CD4-positive, alpha-beta memory T cell (primary cell): ENCODE results near the gene WSCD2. TPM values are rescaled to one million over a fixed set of nuclear protein-coding genes. Genes with fewer than 3 reads are reported as not detected.

Experiments
- CTCF ChIA-PET: fragments of 350-600 bp; sonication (Branson Sonifier 250); formaldehyde crosslinking; loops from one replicate; lab custom pipeline; 2021; ENCODE audit warnings: inconsistent platforms; ENCODE audit not compliant: partially characterized antibody; lab: Charles Lee
- POLR2A ChIA-PET: fragments of 350-600 bp; sonication (Branson Sonifier 250); formaldehyde crosslinking; loops from one replicate; lab custom pipeline; 2021; ENCODE audit not compliant: partially characterized antibody; lab: Charles Lee
- DNase-seq, 5 donors: peaks; one replicate each; pipeline versions ENCODE4 v3.0.0 to v3.0.0-alpha.2; 2020 to 2022; ENCODE audit warnings: mixed read lengths in 1 of 5
- H3K27ac ChIP-seq: one replicate; pipeline ENCODE4 v1.7.0; 2013; ENCODE audit warnings: low read depth, low read length
- H3K27me3 ChIP-seq: 2 replicates; pipeline ENCODE4 v1.7.0; 2013; ENCODE audit warnings: mild to moderate bottlenecking, low read length, moderate library complexity; ENCODE audit not compliant: insufficient read depth
- H3K36me3 ChIP-seq: 2 replicates; pipeline ENCODE4 v1.7.0; 2013; ENCODE audit warnings: mild to moderate bottlenecking, low read length, moderate library complexity; ENCODE audit not compliant: insufficient read depth
- H3K4me1 ChIP-seq: 2 replicates; pipeline ENCODE4 v1.7.0; 2013; ENCODE audit warnings: mild to moderate bottlenecking, low read length, moderate library complexity; ENCODE audit not compliant: insufficient read depth
- H3K4me3 ChIP-seq, 2 donors: one replicate each; pipeline ENCODE4 v1.7.0; 2013; ENCODE audit warnings: low read length in 2 of 2, mild to moderate bottlenecking in 1 of 2
- H3K9me3 ChIP-seq, 2 donors: one replicate each; pipeline ENCODE4 v1.7.0; 2013; ENCODE audit warnings: low read length in 2 of 2, control low read depth in 1 of 2; ENCODE audit not compliant: control insufficient read depth in 1 of 2
- H3K27ac Mint-ChIP-seq, 7 donors: one replicate each; pipeline ENCODE4 v1.8.0; 2020 to 2021; ENCODE audit warnings: mixed read lengths in 7 of 7, mild to moderate bottlenecking in 6 of 7, inconsistent platforms in 3 of 7, moderate library complexity in 3 of 7
- H3K27me3 Mint-ChIP-seq, 2 donors: one replicate each; pipeline ENCODE4 v1.8.0; 2020 to 2021; ENCODE audit warnings: mixed read lengths in 2 of 2
- H3K36me3 Mint-ChIP-seq, 2 donors: one replicate each; pipeline ENCODE4 v1.8.0; 2020 to 2021; ENCODE audit warnings: mixed read lengths in 2 of 2, inconsistent platforms in 1 of 2, mild to moderate bottlenecking in 1 of 2
- H3K4me1 Mint-ChIP-seq, 4 donors: one replicate each; pipeline ENCODE4 v1.8.0; 2020 to 2021; ENCODE audit warnings: mixed read lengths in 4 of 4, mild to moderate bottlenecking in 1 of 4
- H3K4me3 Mint-ChIP-seq, 8 donors: one replicate each; pipeline ENCODE4 v1.8.0; 2020 to 2021; ENCODE audit warnings: mixed read lengths in 8 of 8, mild to moderate bottlenecking in 7 of 8, moderate library complexity in 6 of 8, inconsistent platforms in 3 of 8
- H3K9me3 Mint-ChIP-seq, 8 donors: one replicate each; pipeline ENCODE4 v1.8.0; 2020 to 2021; ENCODE audit warnings: mixed read lengths in 8 of 8, mild to moderate bottlenecking in 5 of 8, inconsistent platforms in 3 of 8, moderate library complexity in 1 of 8
- intact Hi-C: fragments of 100-400 bp; cut with micrococcal nuclease; formaldehyde crosslinking; loops from one replicate; pipeline ENCODE4 v1.15.1; 2023
- polyA plus RNA-seq, 2 donors: library from polyadenylated mRNA; unstranded; fragments of 300-500 nt; fragmentation: Illumina TruSeq; gene quantifications; one replicate each; pipeline ENCODE4 v1.2.3, GENCODE V29; 2021
- total RNA-seq, 2 experiments: library from RNA; stranded (reverse); gene quantifications; one replicate each; pipeline ENCODE4 v1.2.3, GENCODE V29; 2021

Gene WSCD2
- total and polyA plus RNA-seq, 4 experiments from 2014 or later = not detected

DNA sequence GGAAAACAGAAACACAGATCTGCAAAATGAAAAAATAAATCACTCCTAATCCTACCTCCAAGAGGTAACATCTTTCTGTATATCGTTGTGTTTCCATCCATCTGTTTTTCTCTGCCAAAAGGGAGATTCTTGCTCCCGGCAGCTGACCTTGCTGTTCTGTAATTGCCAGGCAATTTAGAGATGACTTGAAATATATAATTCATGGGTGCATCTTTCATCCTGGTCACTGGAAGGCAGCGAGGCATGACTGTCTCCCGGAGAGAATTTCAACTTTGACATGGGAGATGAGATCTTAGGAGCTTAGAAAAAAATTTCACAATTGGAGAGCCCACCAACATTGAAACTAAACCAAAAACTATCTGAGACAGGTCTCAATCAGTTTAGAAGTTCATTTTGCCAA is 53.0 kb downstream of the WSCD2 start:
- H3K4me1 ChIP-seq = no peaks in the 10 kb centered on the region
- no peaks in the 10 kb centered on the region for H3K9me3 ChIP-seq
- Mint-ChIP-seq H3K36me3 (no peaks in the 10 kb centered on the region), H3K27me3 (no peaks in the 10 kb centered on the region), H3K4me1 (no peaks in the 10 kb centered on the region), H3K27ac (no peak overlapping the region), H3K9me3 (peaks cover 0 to 4% (median 0%) of the 10 kb centered on the region in 8 donors), H3K4me3 (no peak overlapping the region)
- H3K4me3 ChIP-seq = no peak overlapping the region
- ChIA-PET CTCF (interaction anchor here (1.1 to 1.9 kb wide), 3 partner anchors 8 to 13 kb away, joined by 3 to 10 read pairs (median 6); no protein-coding TSS in a partner anchor), POLR2A (no interaction called here)
- no peak overlapping the region for H3K27ac ChIP-seq
- DNase-seq = no peak
- intact Hi-C loops = no loop called here
- H3K27me3 ChIP-seq = no peaks in the 10 kb centered on the region
- no peaks in the 10 kb centered on the region for H3K36me3 ChIP-seq

DNA sequence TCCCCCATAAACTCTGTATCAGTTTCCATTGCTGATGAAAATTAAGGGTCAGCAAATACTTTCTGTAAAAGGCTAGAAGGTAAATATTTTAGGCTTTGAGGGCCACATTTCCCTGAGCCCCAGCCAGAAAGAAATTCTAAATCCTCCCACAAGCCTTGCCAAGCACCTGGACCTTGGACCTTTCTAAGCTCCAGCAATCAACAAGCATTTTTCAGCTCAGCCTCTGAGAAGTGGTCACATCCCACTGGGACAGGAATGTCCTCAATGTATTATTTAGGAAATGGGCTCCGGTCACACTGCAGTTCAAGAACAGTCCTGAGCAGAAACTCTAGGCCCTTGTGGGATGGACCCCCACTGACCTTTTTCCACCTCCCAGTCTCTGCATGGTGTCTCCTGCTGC is 55.9 kb downstream of the WSCD2 start:
- no peaks in the 10 kb centered on the region for H3K27me3 ChIP-seq
- intact Hi-C loops = no loop called here
- Mint-ChIP-seq H3K4me1 (no peaks in the 10 kb centered on the region), H3K27me3 (peaks cover 2 to 3% of the 10 kb centered on the region in 2 donors), H3K36me3 (no peaks in the 10 kb centered on the region), H3K4me3 (no peak overlapping the region), H3K27ac (no peak overlapping the region), H3K9me3 (peaks cover 0 to 2% (median 0%) of the 10 kb centered on the region in 8 donors)
- H3K4me1 ChIP-seq = no peaks in the 10 kb centered on the region
- no peaks in the 10 kb centered on the region for H3K9me3 ChIP-seq
- no peak overlapping the region for H3K4me3 ChIP-seq
- POLR2A ChIA-PET = no interaction called here
- CTCF ChIA-PET = interaction anchor here (1.5 kb wide), 1 partner anchor 9 kb away, joined by 3 read pairs; no protein-coding TSS in a partner anchor
- H3K27ac ChIP-seq = no peak overlapping the region
- no peak for DNase-seq
- no peaks in the 10 kb centered on the region for H3K36me3 ChIP-seq

DNA sequence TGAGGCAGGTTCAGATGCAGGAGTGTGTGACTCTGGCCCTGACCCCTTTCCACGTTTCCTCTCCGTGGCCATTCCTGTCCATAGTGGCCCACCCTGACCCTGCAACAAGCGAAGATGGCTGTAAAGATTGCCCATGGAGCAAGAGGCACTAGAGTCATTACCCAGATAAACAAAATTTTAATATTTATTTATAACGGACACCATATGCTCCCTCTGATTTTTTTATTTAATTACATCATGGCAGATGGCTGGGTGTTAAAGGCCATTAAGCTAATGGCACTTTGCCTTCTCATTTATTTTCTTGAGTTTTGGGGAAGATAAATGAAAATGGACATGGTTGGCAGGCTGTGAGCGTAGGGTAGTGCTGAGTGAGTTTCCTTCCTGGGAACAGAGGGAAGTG is 58.7 kb downstream of the WSCD2 start:
- Histone ChIP-seq H3K4me1 (no peaks in the 10 kb centered on the region), H3K36me3 (no peaks in the 10 kb centered on the region), H3K9me3 (no peaks in the 10 kb centered on the region), H3K27me3 (no peaks in the 10 kb centered on the region), H3K4me3 (no peak overlapping the region), H3K27ac (no peak overlapping the region)
- POLR2A ChIA-PET = no interaction called here
- H3K4me1 Mint-ChIP-seq = no peaks in the 10 kb centered on the region
- H3K27ac Mint-ChIP-seq = no peak overlapping the region
- intact Hi-C loops = no loop called here
- H3K9me3 Mint-ChIP-seq = peaks cover 0 to 2% (median 0%) of the 10 kb centered on the region in 8 donors
- CTCF ChIA-PET = no interaction called here
- no peak overlapping the region for H3K4me3 Mint-ChIP-seq
- peaks cover 3 to 5% of the 10 kb centered on the region in 2 donors for H3K27me3 Mint-ChIP-seq
- no peaks in the 10 kb centered on the region for H3K36me3 Mint-ChIP-seq
- DNase-seq = no peak

DNA sequence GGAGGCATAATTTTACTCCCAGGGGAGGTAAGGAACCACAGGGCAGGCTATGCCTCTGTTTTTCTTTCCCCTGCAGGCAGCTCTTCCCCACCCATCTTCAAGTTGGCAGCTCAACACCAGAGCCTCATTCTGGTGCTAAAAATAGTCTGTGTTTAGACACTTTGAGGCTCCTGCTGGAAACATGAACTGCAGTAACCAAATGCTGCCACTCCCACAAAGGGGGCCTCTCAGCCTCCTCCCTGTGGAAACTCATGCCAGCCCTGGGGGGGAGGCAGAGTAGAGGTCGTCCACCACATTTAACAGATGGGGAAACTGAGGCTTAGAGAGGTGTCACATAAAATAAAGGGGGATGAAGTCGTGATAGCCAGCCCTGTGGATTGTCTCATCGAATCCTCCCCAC is 61.4 kb downstream of the WSCD2 start:
- H3K4me1 ChIP-seq = no peaks in the 10 kb centered on the region
- H3K27ac ChIP-seq = no peak overlapping the region
- no peaks in the 10 kb centered on the region for H3K36me3 ChIP-seq
- ChIA-PET CTCF (interaction anchor here (1.2 to 1.4 kb wide), 2 partner anchors 9 to 198 kb away, joined by 3 to 6 read pairs; no protein-coding TSS in a partner anchor), POLR2A (no interaction called here)
- DNase-seq = no peak
- Mint-ChIP-seq H3K9me3 (peaks cover 0 to 2% (median 0%) of the 10 kb centered on the region in 8 donors), H3K27me3 (peaks cover 5 to 12% of the 10 kb centered on the region in 2 donors), H3K4me1 (no peaks in the 10 kb centered on the region), H3K36me3 (no peaks in the 10 kb centered on the region), H3K27ac (no peak overlapping the region), H3K4me3 (no peak overlapping the region)
- no peaks in the 10 kb centered on the region for H3K27me3 ChIP-seq
- H3K9me3 ChIP-seq = no peaks in the 10 kb centered on the region
- intact Hi-C loops = no loop called here
- no peak overlapping the region for H3K4me3 ChIP-seq

DNA sequence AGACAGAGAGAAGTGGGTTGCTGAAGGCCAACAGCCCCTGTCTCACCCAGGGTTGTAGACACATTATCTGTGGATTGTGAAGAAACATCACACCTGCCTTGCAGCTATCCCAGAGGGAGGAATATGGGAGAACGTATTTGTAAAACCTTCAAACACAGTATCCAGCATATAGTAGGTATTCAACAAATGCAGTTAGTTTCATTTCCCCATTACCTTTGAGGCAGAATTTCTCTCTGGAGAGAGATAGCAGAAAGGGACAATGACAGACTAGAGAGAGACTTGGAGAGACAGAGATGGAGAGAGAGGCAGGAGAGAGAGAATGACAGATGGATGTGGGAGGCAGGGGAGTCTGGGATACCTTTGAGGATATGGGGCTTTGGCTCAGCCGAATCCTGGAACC is 62.0 kb downstream of the WSCD2 start:
- peaks cover 0 to 2% (median 0%) of the 10 kb centered on the region in 8 donors for H3K9me3 Mint-ChIP-seq
- intact Hi-C loops = no loop called here
- Histone ChIP-seq H3K27ac (no peak overlapping the region), H3K4me3 (no peak overlapping the region), H3K4me1 (no peaks in the 10 kb centered on the region), H3K9me3 (no peaks in the 10 kb centered on the region), H3K36me3 (no peaks in the 10 kb centered on the region), H3K27me3 (no peaks in the 10 kb centered on the region)
- H3K27me3 Mint-ChIP-seq = peaks cover 5 to 13% of the 10 kb centered on the region in 2 donors
- POLR2A ChIA-PET = no interaction called here
- H3K4me1 Mint-ChIP-seq = no peaks in the 10 kb centered on the region
- CTCF ChIA-PET = interaction anchor here (1.0 to 1.4 kb wide), 3 partner anchors 9 to 515 kb away, joined by 3 to 6 read pairs (median 3); no protein-coding TSS in a partner anchor
- no peaks in the 10 kb centered on the region for H3K36me3 Mint-ChIP-seq
- no peak overlapping the region for H3K4me3 Mint-ChIP-seq
- H3K27ac Mint-ChIP-seq = no peak overlapping the region
- no peak for DNase-seq

DNA sequence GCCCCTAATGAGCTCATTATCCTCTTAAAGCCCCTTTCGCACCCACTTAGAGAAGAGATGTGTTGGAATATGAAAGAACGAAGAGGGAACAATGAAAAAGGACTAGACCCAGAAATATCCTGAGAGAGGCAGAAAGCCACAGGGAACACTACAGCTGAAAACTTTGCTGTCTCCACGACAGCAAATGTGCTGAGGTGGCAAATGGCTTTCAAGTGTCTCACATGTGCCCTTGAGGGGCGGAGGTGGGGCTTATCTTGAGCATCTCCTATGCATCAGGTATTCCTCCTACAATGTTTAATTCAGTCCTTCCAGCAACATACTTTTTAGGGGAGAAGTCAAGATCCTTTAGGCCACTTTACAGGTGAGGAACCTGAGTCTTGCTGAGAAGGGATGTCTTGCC is 62.9 kb downstream of the WSCD2 start:
- no peaks in the 10 kb centered on the region for H3K27me3 ChIP-seq
- H3K9me3 ChIP-seq = no peaks in the 10 kb centered on the region
- peaks cover 5 to 14% of the 10 kb centered on the region in 2 donors for H3K27me3 Mint-ChIP-seq
- H3K4me3 ChIP-seq = no peak overlapping the region
- intact Hi-C loops = no loop called here
- no peaks in the 10 kb centered on the region for H3K36me3 Mint-ChIP-seq
- POLR2A ChIA-PET = no interaction called here
- H3K27ac ChIP-seq = no peak overlapping the region
- DNase-seq = no peak
- CTCF ChIA-PET = interaction anchor here (0.7 to 1.8 kb wide), 3 partner anchors 9 to 516 kb away, joined by 3 to 5 read pairs (median 3); no protein-coding TSS in a partner anchor
- no peaks in the 10 kb centered on the region for H3K4me1 Mint-ChIP-seq
- H3K4me1 ChIP-seq = no peaks in the 10 kb centered on the region
- H3K9me3 Mint-ChIP-seq = peaks cover 0 to 2% (median 0%) of the 10 kb centered on the region in 8 donors
- no peak overlapping the region for H3K27ac Mint-ChIP-seq
- H3K4me3 Mint-ChIP-seq = no peak overlapping the region
- no peaks in the 10 kb centered on the region for H3K36me3 ChIP-seq

DNA sequence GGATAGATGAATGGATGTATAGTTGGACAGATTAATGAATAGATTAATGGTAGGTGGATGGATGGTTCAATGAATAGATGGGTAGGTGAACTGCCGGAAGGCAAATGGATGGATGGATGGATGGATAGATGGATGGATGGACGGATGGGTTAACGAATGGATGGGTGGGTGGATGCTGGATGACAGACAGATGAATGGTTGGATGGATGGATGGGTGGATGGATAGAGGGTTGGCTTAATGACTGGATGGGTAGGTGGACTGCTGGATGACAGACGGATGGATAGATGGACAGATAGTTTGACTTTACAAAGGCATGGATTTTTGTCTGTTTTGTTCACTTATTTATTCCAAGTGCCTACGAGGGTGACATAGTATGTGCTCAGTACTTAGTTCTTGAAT is 64.4 kb downstream of the WSCD2 start:
- ChIA-PET POLR2A (no interaction called here), CTCF (no interaction called here)
- DNase-seq = no peak
- intact Hi-C loops = no loop called here
- Mint-ChIP-seq H3K27ac (no peak overlapping the region), H3K4me3 (no peak overlapping the region), H3K36me3 (no peaks in the 10 kb centered on the region), H3K4me1 (no peaks in the 10 kb centered on the region), H3K27me3 (peaks cover 3 to 17% of the 10 kb centered on the region in 2 donors), H3K9me3 (no peaks in the 10 kb centered on the region)
- Histone ChIP-seq H3K36me3 (no peaks in the 10 kb centered on the region), H3K27me3 (no peaks in the 10 kb centered on the region), H3K9me3 (no peaks in the 10 kb centered on the region), H3K27ac (no peak overlapping the region), H3K4me3 (no peak overlapping the region), H3K4me1 (no peaks in the 10 kb centered on the region)
